ENCODE measurements around the gene RTP3.
"Not testable (repeated sequence)": the region's sequence is repeated elsewhere in the genome, so short reads cannot be mapped to it uniquely, and the experiment has no call there.

The RTP3 gene

GRCh38 chr3:46542344-46542743, 44.6 kb downstream of the RTP3 start:
- FAIRE-seq (no peak), DNase-seq (ENCODE audit: insufficient read length, low spot score) (no peak)

GRCh38 chr3:46542801-46543201, 45.0 kb downstream of the RTP3 start:
- DNase-seq (ENCODE audit: insufficient read length, low spot score) (no peak), FAIRE-seq (no peak)

- FAIRE-seq: no peak
Observed at GRCh38 chr3:46544771-46545503, 47.2 kb downstream of the RTP3 start.

GRCh38 chr3:46545818-46546630, 48.2 kb downstream of the RTP3 start:
- no peak for DNase-seq (ENCODE audit: insufficient read length, low spot score)
- FAIRE-seq: no peak

More at GRCh38 chr3:46544771-46545503, 47.2 kb downstream of the RTP3 start:
- DNase-seq (ENCODE audit: insufficient read length, low spot score): no peak

GRCh38 chr3:46546896-46547440, 49.2 kb downstream of the RTP3 start:
- DNase-seq (ENCODE audit: insufficient read length, low spot score): no peak
- FAIRE-seq: no peak

GRCh38 chr3:46548611-46549010, 50.8 kb downstream of the RTP3 start:
- FAIRE-seq; DNase-seq (ENCODE audit: insufficient read length, low spot score): not testable (repeated sequence)

- FAIRE-seq (no peak), DNase-seq (ENCODE audit: insufficient read length, low spot score) (no peak)
Observed at GRCh38 chr3:46549408-46549904, 51.7 kb downstream of the RTP3 start.

- DNase-seq (ENCODE audit: insufficient read length, low spot score): no peak
Observed at GRCh38 chr3:46549989-46550388, 52.2 kb downstream of the RTP3 start.

More at GRCh38 chr3:46549989-46550388, 52.2 kb downstream of the RTP3 start:
- FAIRE-seq: no peak

Measured in HTR-8/SVneo (cell line).